GM23338 (cell line): ENCODE data around the gene GNAZ. TPM values are rescaled to one million over a fixed set of nuclear protein-coding genes. Genes with fewer than 3 reads are reported as not detected.

Source experiments
- ATAC-seq: fragments of 200-7000 bp; cut with Tn5 transposase; 3 replicates; pipeline ENCODE4 v1.9.1; 2020
- DNase-seq: peaks from one replicate; pipeline ENCODE4 v3.0.0-alpha.2; 2015; ENCODE audit warnings: low spot score
- H2AFZ ChIP-seq: fragments of 200-600 bp; sonication (generic); 2 replicates; pipeline ENCODE4 v1.8.0; 2016; ENCODE audit warnings: antibody characterized with exemption, mild to moderate bottlenecking, moderate library complexity
- H3F3A ChIP-seq: fragments of 200-600 bp; sonication (generic); replicated peaks from 2 replicates; pipeline ENCODE4 v1.8.0; 2017; ENCODE audit warnings: antibody characterized with exemption, mixed run types, low read depth
- H3K27ac ChIP-seq: fragments of 200-600 bp; sonication (generic); 2 replicates; pipeline ENCODE4 v1.6.1; 2016; ENCODE audit warnings: low read depth
- H3K27me3 ChIP-seq: fragments of 200-600 bp; sonication (generic); 2 replicates; pipeline ENCODE4 v1.8.0; 2016; ENCODE audit warnings: mild to moderate bottlenecking, mixed run types, moderate library complexity; ENCODE audit not compliant: insufficient read depth
- H3K36me3 ChIP-seq: fragments of 200-600 bp; sonication (generic); 2 replicates; pipeline ENCODE4 v1.8.0; 2016; ENCODE audit warnings: mild to moderate bottlenecking; ENCODE audit not compliant: insufficient read depth
- H3K4me1 ChIP-seq: fragments of 200-600 bp; sonication (generic); 2 replicates; pipeline ENCODE4 v1.8.0; 2016; ENCODE audit warnings: mild to moderate bottlenecking, moderate library complexity; ENCODE audit not compliant: insufficient read depth
- H3K4me2 ChIP-seq: fragments of 200-600 bp; sonication (generic); 2 replicates; pipeline ENCODE4 v1.7.1; 2017; ENCODE audit warnings: mixed run types
- H3K4me3 ChIP-seq: fragments of 200-600 bp; sonication (generic); 2 replicates; pipeline ENCODE4 v1.6.1; 2016; ENCODE audit warnings: mixed run types
- H3K79me2 ChIP-seq: fragments of 200-600 bp; sonication (generic); replicated peaks from 2 replicates; pipeline ENCODE4 v1.8.0; 2017; ENCODE audit warnings: mild to moderate bottlenecking; ENCODE audit not compliant: insufficient read depth
- H3K9me2 ChIP-seq: fragments of 200-600 bp; sonication (generic); 2 replicates; pipeline ENCODE4 v1.8.0; 2017; ENCODE audit not compliant: insufficient read depth
- H4K20me1 ChIP-seq: fragments of 200-600 bp; sonication (generic); replicated peaks from 2 replicates; pipeline ENCODE4 v1.8.0; 2017; ENCODE audit warnings: mild to moderate bottlenecking; ENCODE audit not compliant: insufficient read depth
- H3K27ac Mint-ChIP-seq: 2 replicates; pipeline ENCODE4 v1.8.0; 2020; ENCODE audit warnings: inconsistent platforms, mild to moderate bottlenecking, moderate library complexity, mixed read lengths
- H3K27me3 Mint-ChIP-seq: 3 replicates; pipeline ENCODE4 v1.8.0; 2022; ENCODE audit warnings: low read depth, mild to moderate bottlenecking, moderate library complexity, mixed read lengths, inconsistent platforms; ENCODE audit not compliant: insufficient read depth, poor library complexity
- H3K36me3 Mint-ChIP-seq: 3 replicates; pipeline ENCODE4 v1.8.0; 2021; ENCODE audit warnings: low read depth, mild to moderate bottlenecking, inconsistent platforms, moderate library complexity, mixed read lengths
- H3K4me1 Mint-ChIP-seq: 3 replicates; pipeline ENCODE4 v1.8.0; 2020; ENCODE audit warnings: mild to moderate bottlenecking, inconsistent platforms, mixed read lengths
- H3K4me3 Mint-ChIP-seq: 3 replicates; pipeline ENCODE4 v1.8.0; 2021; ENCODE audit warnings: moderate library complexity, mild to moderate bottlenecking, inconsistent platforms, mixed read lengths
- H3K9me3 Mint-ChIP-seq: 3 replicates; pipeline ENCODE4 v1.8.0; 2020; ENCODE audit warnings: moderate library complexity, mild to moderate bottlenecking, inconsistent platforms, mixed read lengths
- CREB1 ChIP-seq: fragments of 250-450 bp; sonication (Bioruptor Pico); IDR thresholded peaks from 2 replicates; pipeline ENCODE4 v1.5.0; 2020; ENCODE audit warnings: low read depth, mild to moderate bottlenecking, moderate library complexity
- CTCF ChIP-seq, 2 experiments: fragments of 200-600 bp in 1 of 2; sonication (generic) in 1 of 2; conservative IDR thresholded peaks; 2 replicates each; pipeline versions ENCODE4 v1.5.1 to v1.6.1; 2016 to 2017; ENCODE audit warnings: antibody characterized with exemption in 2 of 2, low read depth in 2 of 2, mild to moderate bottlenecking in 2 of 2, moderate library complexity in 1 of 2
- ETS1 ChIP-seq: IDR thresholded peaks from 2 replicates; pipeline ENCODE4 v1.6.1; 2016; ENCODE audit warnings: antibody characterized with exemption
- EZH2 ChIP-seq: fragments of 200-600 bp; sonication (generic); IDR thresholded peaks from one replicate; pipeline ENCODE4 v1.8.0; 2017; ENCODE audit warnings: antibody characterized with exemption, mild to moderate bottlenecking, low read depth; ENCODE audit not compliant: unreplicated experiment
- EZH2phosphoT487 ChIP-seq: fragments of 200-600 bp; sonication (generic); IDR thresholded peaks from one replicate; pipeline ENCODE4 v1.8.1; 2018; ENCODE audit warnings: antibody characterized with exemption; ENCODE audit not compliant: unreplicated experiment
- JUNB ChIP-seq: IDR thresholded peaks from one replicate; pipeline ENCODE4 v1.6.1; 2016; ENCODE audit warnings: antibody characterized with exemption; ENCODE audit not compliant: unreplicated experiment
- NANOG ChIP-seq: IDR thresholded peaks from 2 replicates; pipeline ENCODE4 v1.6.1; 2016; ENCODE audit warnings: antibody characterized with exemption, borderline replicate concordance
- POLR2AphosphoS5 ChIP-seq: IDR thresholded peaks from 2 replicates; pipeline ENCODE4 v1.6.1; 2016; ENCODE audit warnings: antibody characterized with exemption, low read depth
- REST ChIP-seq: IDR thresholded peaks from one replicate; pipeline ENCODE4 v1.6.1; 2018; ENCODE audit warnings: antibody characterized with exemption; ENCODE audit not compliant: unreplicated experiment
- STAT1 ChIP-seq: IDR thresholded peaks from one replicate; pipeline ENCODE4 v1.6.1; 2016; ENCODE audit warnings: antibody characterized with exemption; ENCODE audit not compliant: unreplicated experiment
- ZNF114 ChIP-seq: fragments of 250-450 bp; sonication (Bioruptor Pico); IDR thresholded peaks from 2 replicates; pipeline ENCODE4 v1.5.0; 2020; ENCODE audit warnings: mild to moderate bottlenecking, moderate library complexity
- ZNF331 ChIP-seq: fragments of 250-450 bp; sonication (Bioruptor Pico); IDR thresholded peaks from 2 replicates; pipeline ENCODE4 v1.5.0; 2020; ENCODE audit warnings: low read depth, mild to moderate bottlenecking, moderate library complexity
- ZNF462 ChIP-seq: fragments of 250-450 bp; sonication (Bioruptor Pico); IDR thresholded peaks from 2 replicates; pipeline ENCODE4 v1.5.0; 2020; ENCODE audit warnings: mild to moderate bottlenecking, moderate library complexity
- polyA plus RNA-seq: library from polyadenylated mRNA; unstranded; fragments of >200 nt; fragmentation: Nextera tagmentation; extraction: Ambion mirVana; gene quantifications from 2 replicates; pipeline ENCODE4 v1.2.1, GENCODE V29; 2016
- total RNA-seq: library from RNA; depleted of rRNA; stranded (reverse); fragments of >200 nt; shearing (Covaris generic); gene quantifications from 2 replicates; pipeline ENCODE4 v1.2.3, GENCODE V29; 2014

Gene GNAZ
- total and polyA plus RNA-seq, 2 experiments from 2014 or later: 2.9 to 11.1 TPM

GRCh38 chr22:23062616-23063538 lies 7.4 kb upstream of the GNAZ start:
- H3K36me3 Mint-ChIP-seq: no peaks in the 10 kb centered on the region; the same call in 2 of the 3 replicates
- Histone ChIP-seq H3K4me1 (no peaks in the 10 kb centered on the region), H3K4me2 (no peak overlapping the region), H3K27me3 (0 out of 2 replicates have a peak, but pooled peaks cover 6% of the 10 kb centered on the region), H3K36me3 (no peaks in the 10 kb centered on the region), H3K9me2 (no peaks in the 10 kb centered on the region), H3F3A (no peaks in the 10 kb centered on the region), H3K79me2 (no peaks in the 10 kb centered on the region), H4K20me1 (no peaks in the 10 kb centered on the region), H2AFZ (no peak overlapping the region), H3K4me3 (no peak overlapping the region), H3K27ac (no peak overlapping the region)
- ATAC-seq (no peak), DNase-seq (no peak)
- H3K27ac Mint-ChIP-seq: no peak overlapping the region
- TF ChIP-seq JUNB (no peak), ZNF114 (no peak), EZH2 (no peak), STAT1 (no peak), CTCF (conservative IDR thresholded peaks at IDR 0.05; ENCODE audit: low read depth in 2 of 2) (no peak), POLR2AphosphoS5 (no peak), EZH2phosphoT487 (no peak), REST (no peak), ZNF462 (no peak), ZNF331 (CRISPR knock-in tag) (no peak), ETS1 (no peak), NANOG (no peak), CREB1 (CRISPR knock-in tag) (no peak)
- peaks cover 11% of the 10 kb centered on the region; the same call in 2 of the 3 replicates for H3K4me1 Mint-ChIP-seq
- H3K4me3 Mint-ChIP-seq: no peak overlapping the region
- H3K9me3 Mint-ChIP-seq: no peaks in the 10 kb centered on the region
- peaks cover 6% of the 10 kb centered on the region for H3K27me3 Mint-ChIP-seq
